Vagina (tissue), 2 donors: ENCODE data around the gene CYYR1. TPM values are rescaled to one million over a fixed set of nuclear protein-coding genes. Genes with fewer than 3 reads are reported as not detected.

Experiments used
- DNase-seq, 2 donors: peaks; one replicate each; pipeline ENCODE4 v3.0.0-alpha.2; 2017; ENCODE audit errors: extremely low spot score in 2 of 2
- H3K27ac ChIP-seq: fragments of 200-600 bp; sonication (generic); one replicate; pipeline ENCODE4 v1.5.1; 2019
- H3K27me3 ChIP-seq: fragments of 200-600 bp; sonication (generic); one replicate; pipeline ENCODE4 v1.5.1; 2019
- H3K36me3 ChIP-seq, 2 donors: fragments of 200-600 bp; sonication (generic); one replicate each; pipeline ENCODE4 v1.5.1; 2017 to 2019
- H3K4me1 ChIP-seq: fragments of 200-600 bp; sonication (generic); one replicate; pipeline ENCODE4 v1.5.1; 2019
- H3K4me3 ChIP-seq, 2 donors: fragments of 200-600 bp; sonication (generic); 1 replicate in 1 of 2; 2 replicates in 1 of 2; pipeline ENCODE4 v1.5.1; 2016 to 2019
- H3K9me3 ChIP-seq: fragments of 200-600 bp; sonication (generic); one replicate; pipeline ENCODE4 v1.5.1; 2019
- POLR2A ChIP-seq, 2 donors: fragments of 450-650 bp; IDR thresholded peaks; one replicate each; pipeline ENCODE4 v1.6.1; 2017; ENCODE audit warnings: antibody characterized with exemption in 2 of 2, mild to moderate bottlenecking in 2 of 2, moderate library complexity in 2 of 2
- POLR2AphosphoS5 ChIP-seq, 2 donors: sonication (generic); formaldehyde crosslinking; IDR thresholded peaks; one replicate each; pipeline ENCODE4 v1.9.0; 2017; ENCODE audit warnings: antibody characterized with exemption in 2 of 2, mild to moderate bottlenecking in 2 of 2, low read depth in 1 of 2; ENCODE audit not compliant: insufficient read depth in 1 of 2
- intact Hi-C: fragments of 100-400 bp; cut with DNase I; formaldehyde crosslinking; loops from one replicate; pipeline ENCODE4 v1.15.1; 2023
- total RNA-seq: library from RNA; depleted of rRNA; stranded (reverse); fragments of >200 nt; gene quantifications from one replicate; pipeline ENCODE4 v1.2.3, GENCODE V29; 2016
- TF ChIP-seq, protein P1 (sequence below), 3 experiments: fragments of 450-650 bp in 2 of 3; fragments of 200-600 bp in 1 of 3; sonication (generic) in 1 of 3; IDR thresholded peaks; one replicate each; pipeline ENCODE4 v1.5.1; 2017 to 2019; ENCODE audit warnings: antibody characterized with exemption in 3 of 3, mild to moderate bottlenecking in 2 of 3, moderate library complexity in 2 of 3

The CYYR1 gene
- total RNA-seq, 1 donor from 2014 or later: 12.3 TPM

- Histone ChIP-seq H3K4me1 (no peaks in the 10 kb centered on the region), H3K27me3 (no peaks in the 10 kb centered on the region), H3K9me3 (no peaks in the 10 kb centered on the region), H3K27ac (no peak overlapping the region), H3K4me3 (no peak overlapping the region), H3K36me3 (no peaks in the 10 kb centered on the region)
- intact Hi-C loops: no loop called here
- no peak for TF ChIP-seq POLR2AphosphoS5 (IDR thresholded peaks at IDR 0.05; ENCODE audit: insufficient read depth in 1 of 2, low read depth in 1 of 2)
- TF ChIP-seq POLR2A (IDR thresholded peaks at IDR 0.05): no peak
- TF ChIP-seq, protein P1, sequence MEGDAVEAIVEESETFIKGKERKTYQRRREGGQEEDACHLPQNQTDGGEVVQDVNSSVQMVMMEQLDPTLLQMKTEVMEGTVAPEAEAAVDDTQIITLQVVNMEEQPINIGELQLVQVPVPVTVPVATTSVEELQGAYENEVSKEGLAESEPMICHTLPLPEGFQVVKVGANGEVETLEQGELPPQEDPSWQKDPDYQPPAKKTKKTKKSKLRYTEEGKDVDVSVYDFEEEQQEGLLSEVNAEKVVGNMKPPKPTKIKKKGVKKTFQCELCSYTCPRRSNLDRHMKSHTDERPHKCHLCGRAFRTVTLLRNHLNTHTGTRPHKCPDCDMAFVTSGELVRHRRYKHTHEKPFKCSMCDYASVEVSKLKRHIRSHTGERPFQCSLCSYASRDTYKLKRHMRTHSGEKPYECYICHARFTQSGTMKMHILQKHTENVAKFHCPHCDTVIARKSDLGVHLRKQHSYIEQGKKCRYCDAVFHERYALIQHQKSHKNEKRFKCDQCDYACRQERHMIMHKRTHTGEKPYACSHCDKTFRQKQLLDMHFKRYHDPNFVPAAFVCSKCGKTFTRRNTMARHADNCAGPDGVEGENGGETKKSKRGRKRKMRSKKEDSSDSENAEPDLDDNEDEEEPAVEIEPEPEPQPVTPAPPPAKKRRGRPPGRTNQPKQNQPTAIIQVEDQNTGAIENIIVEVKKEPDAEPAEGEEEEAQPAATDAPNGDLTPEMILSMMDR (IDR thresholded peaks at IDR 0.05): no peak
- DNase-seq: no peak
Measured at GRCh38 chr21:26532208-26532607, 40.9 kb downstream of the CYYR1 start.

GRCh38 chr21:26529526-26529925 is 43.6 kb downstream of the CYYR1 start:
- TF ChIP-seq POLR2A (IDR thresholded peaks at IDR 0.05): no peak
- TF ChIP-seq, protein P1 (IDR thresholded peaks at IDR 0.05): no peak
- Histone ChIP-seq H3K4me1 (no peaks in the 10 kb centered on the region), H3K9me3 (no peaks in the 10 kb centered on the region), H3K27ac (no peak overlapping the region), H3K36me3 (no peaks in the 10 kb centered on the region), H3K27me3 (no peaks in the 10 kb centered on the region), H3K4me3 (no peak overlapping the region)
- no peak for DNase-seq
- intact Hi-C loops: no loop called here

- Histone ChIP-seq H3K4me1 (no peaks in the 10 kb centered on the region), H3K27ac (no peak overlapping the region), H3K36me3 (no peaks in the 10 kb centered on the region), H3K4me3 (no peak overlapping the region), H3K27me3 (no peaks in the 10 kb centered on the region), H3K9me3 (no peaks in the 10 kb centered on the region)
- TF ChIP-seq, protein P1 (IDR thresholded peaks at IDR 0.05): no peak
- TF ChIP-seq POLR2A (IDR thresholded peaks at IDR 0.05) (no peak), POLR2AphosphoS5 (IDR thresholded peaks at IDR 0.05; ENCODE audit: insufficient read depth in 1 of 2, low read depth in 1 of 2) (no peak)
- intact Hi-C loops: no loop called here
- no peak for DNase-seq
Measured at GRCh38 chr21:26528882-26529281, 44.2 kb downstream of the CYYR1 start.

- Histone ChIP-seq H3K4me1 (no peaks in the 10 kb centered on the region), H3K36me3 (no peaks in the 10 kb centered on the region), H3K27me3 (no peaks in the 10 kb centered on the region), H3K27ac (no peak overlapping the region), H3K9me3 (no peaks in the 10 kb centered on the region), H3K4me3 (no peak overlapping the region)
- DNase-seq: no peak
- intact Hi-C loops: no loop called here
- TF ChIP-seq POLR2A (IDR thresholded peaks at IDR 0.05) (no peak), POLR2AphosphoS5 (IDR thresholded peaks at IDR 0.05; ENCODE audit: insufficient read depth in 1 of 2, low read depth in 1 of 2) (no peak)
- TF ChIP-seq, protein P1 (IDR thresholded peaks at IDR 0.05): no peak
Measured at GRCh38 chr21:26522704-26523103, 50.4 kb downstream of the CYYR1 start.

- no peak overlapping the region for H3K27ac ChIP-seq
- H3K36me3 ChIP-seq: no peaks in the 10 kb centered on the region
- DNase-seq: no peak
- no peaks in the 10 kb centered on the region for H3K27me3 ChIP-seq
- H3K4me1 ChIP-seq: no peaks in the 10 kb centered on the region
- H3K4me3 ChIP-seq: no peak overlapping the region
- TF ChIP-seq POLR2AphosphoS5 (IDR thresholded peaks at IDR 0.05; ENCODE audit: insufficient read depth in 1 of 2, low read depth in 1 of 2) (no peak), POLR2A (IDR thresholded peaks at IDR 0.05) (no peak)
- TF ChIP-seq, protein P1 (IDR thresholded peaks at IDR 0.05): no peak
- intact Hi-C loops: loop anchor here (10.0 kb wide), 1 partner anchor 644 kb away; no protein-coding TSS in a partner anchor
- H3K9me3 ChIP-seq: no peaks in the 10 kb centered on the region
Measured at GRCh38 chr21:26519142-26519541, 53.9 kb downstream of the CYYR1 start.
